T-helper 2 cell treated with Interferon-gamma antibody and Interleukin-4, amounts not matched to agents 100 ng/mL and 5 ng/mL, for 36 hours (primary cell): Measurements from ENCODE around the gene SRSF12. TPM values are rescaled to one million over a fixed set of nuclear protein-coding genes. Genes with fewer than 3 reads are reported as not detected.
"Not testable (repeated sequence)": the region's sequence is repeated elsewhere in the genome, so short reads cannot be mapped to it uniquely, and the experiment has no call there.

Experiments
- intact Hi-C: fragments of 100-400 bp; cut with micrococcal nuclease; formaldehyde crosslinking; loops from one replicate; pipeline ENCODE4 v1.15.1; 2023
- total RNA-seq: library from RNA; stranded (reverse); gene quantifications from 2 replicates; pipeline ENCODE4 v1.2.3, GENCODE V29; 2022

SRSF12 gene
- total RNA-seq, 1 donor from 2014 or later, result not detected

- intact Hi-C loops, result no loop called here
Measured at GRCh38 chr6:89132057-89132456, 14.2 kb upstream of the SRSF12 start.

- intact Hi-C loops, result no loop called here
Measured at GRCh38 chr6:89131599-89131998, 13.7 kb upstream of the SRSF12 start.

GRCh38 chr6:89128256-89128671 lies 10.4 kb upstream of the SRSF12 start:
- intact Hi-C loops, result not testable (repeated sequence)

- intact Hi-C loops, result loop anchor here (2.0 kb wide), 1 partner anchor 120 kb away; no protein-coding TSS in a partner anchor
Measured at GRCh38 chr6:89122625-89123024, 4.8 kb upstream of the SRSF12 start.

- intact Hi-C loops, result loop anchor here (2.0 kb wide), 1 partner anchor 121 kb away; no protein-coding TSS in a partner anchor
Measured at GRCh38 chr6:89121934-89122333, 4.1 kb upstream of the SRSF12 start.

- intact Hi-C loops, result no loop called here
Measured at GRCh38 chr6:89120371-89120770, 2.5 kb upstream of the SRSF12 start.

- intact Hi-C loops, result no loop called here
Measured at GRCh38 chr6:89118931-89119330, 1.1 kb upstream of the SRSF12 start.

- intact Hi-C loops, result loop anchor here (1.0 kb wide), 2 partner anchors 32 to 134 kb away; no protein-coding TSS in a partner anchor
Measured at GRCh38 chr6:89116702-89117101, 1.2 kb downstream of the SRSF12 start.

- intact Hi-C loops, result no loop called here
Measured at GRCh38 chr6:89111933-89112332, 5.9 kb downstream of the SRSF12 start.

- intact Hi-C loops, result no loop called here
Measured at GRCh38 chr6:89110284-89110683, 7.6 kb downstream of the SRSF12 start.

GRCh38 chr6:89100114-89100513 lies 17.8 kb downstream of the SRSF12 start:
- intact Hi-C loops, result no loop called here

GRCh38 chr6:89098461-89098860 lies 19.4 kb downstream of the SRSF12 start:
- intact Hi-C loops, result no loop called here

- intact Hi-C loops, result no loop called here
Measured at GRCh38 chr6:89087881-89088280, 30.0 kb downstream of the SRSF12 start.

GRCh38 chr6:89085409-89086205 lies 32.3 kb downstream of the SRSF12 start:
- intact Hi-C loops, result no loop called here

- intact Hi-C loops, result loop anchor here (1.0 to 5.0 kb wide), 6 partner anchors 32 to 1678 kb away; partner anchors contain the start of genes BACH2, CASP8AP2, CFAP206 and MAP3K7
Measured at GRCh38 chr6:89084954-89085353, 32.9 kb downstream of the SRSF12 start.

- intact Hi-C loops, result loop anchor here (1.0 to 5.0 kb wide), 6 partner anchors 33 to 1677 kb away; partner anchors contain the start of genes BACH2, CASP8AP2, CFAP206 and MAP3K7
Measured at GRCh38 chr6:89084542-89084941, 33.3 kb downstream of the SRSF12 start.

GRCh38 chr6:89082486-89082891 lies 35.4 kb downstream of the SRSF12 start:
- intact Hi-C loops, result loop anchor here (5.0 kb wide), 5 partner anchors 745 to 1675 kb away; partner anchors contain the start of genes BACH2, CASP8AP2, CFAP206 and MAP3K7

- intact Hi-C loops, result loop anchor here (2.0 to 5.0 kb wide), 8 partner anchors 329 to 1927 kb away; partner anchors contain the start of genes BACH2, CASP8AP2, CFAP206 and MAP3K7
Measured at GRCh38 chr6:89081423-89082322, 36.2 kb downstream of the SRSF12 start.

GRCh38 chr6:89081129-89081422 lies 36.8 kb downstream of the SRSF12 start:
- intact Hi-C loops, result loop anchor here (2.0 to 5.0 kb wide), 8 partner anchors 330 to 1926 kb away; partner anchors contain the start of genes BACH2, CASP8AP2, CFAP206 and MAP3K7

- intact Hi-C loops, result loop anchor here (1.0 to 5.0 kb wide), 13 partner anchors 66 to 1926 kb away; partner anchors contain the start of genes AKIRIN2, BACH2, CASP8AP2 and CFAP206
Measured at GRCh38 chr6:89080281-89081128, 37.4 kb downstream of the SRSF12 start, which contains the start of gene PNRC1. Gene PNRC1, plus strand, starts transcription at chr6:89080751. Its CDS starts 144 bp downstream, at chr6:89080895.
